COLO829 (cell line): ENCODE data around the gene DDX52.
"Not testable (repeated sequence)": the region's sequence is repeated elsewhere in the genome, so short reads cannot be mapped to it uniquely, and the experiment has no call there.

Source experiments
- DNase-seq: peaks from one replicate; pipeline ENCODE4 v3.0.0; 2012; ENCODE audit warnings: low spot score

DDX52 gene, protein sequence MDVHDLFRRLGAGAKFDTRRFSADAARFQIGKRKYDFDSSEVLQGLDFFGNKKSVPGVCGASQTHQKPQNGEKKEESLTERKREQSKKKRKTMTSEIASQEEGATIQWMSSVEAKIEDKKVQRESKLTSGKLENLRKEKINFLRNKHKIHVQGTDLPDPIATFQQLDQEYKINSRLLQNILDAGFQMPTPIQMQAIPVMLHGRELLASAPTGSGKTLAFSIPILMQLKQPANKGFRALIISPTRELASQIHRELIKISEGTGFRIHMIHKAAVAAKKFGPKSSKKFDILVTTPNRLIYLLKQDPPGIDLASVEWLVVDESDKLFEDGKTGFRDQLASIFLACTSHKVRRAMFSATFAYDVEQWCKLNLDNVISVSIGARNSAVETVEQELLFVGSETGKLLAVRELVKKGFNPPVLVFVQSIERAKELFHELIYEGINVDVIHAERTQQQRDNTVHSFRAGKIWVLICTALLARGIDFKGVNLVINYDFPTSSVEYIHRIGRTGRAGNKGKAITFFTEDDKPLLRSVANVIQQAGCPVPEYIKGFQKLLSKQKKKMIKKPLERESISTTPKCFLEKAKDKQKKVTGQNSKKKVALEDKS

GRCh38 chr17:37643118-37643766 is at the start of gene DDX52:
TSS of gene DDX52 (minus strand) at chr17:37643446. CDS start at chr17:37643420, 26 bp downstream.
- DNase-seq = peak; percentile 98

- DNase-seq = no peak
Measured at GRCh38 chr17:37691807-37692206, 48.6 kb upstream of the DDX52 start.

- no peak for DNase-seq
Measured at GRCh38 chr17:37689317-37689716, 46.1 kb upstream of the DDX52 start.

DNA sequence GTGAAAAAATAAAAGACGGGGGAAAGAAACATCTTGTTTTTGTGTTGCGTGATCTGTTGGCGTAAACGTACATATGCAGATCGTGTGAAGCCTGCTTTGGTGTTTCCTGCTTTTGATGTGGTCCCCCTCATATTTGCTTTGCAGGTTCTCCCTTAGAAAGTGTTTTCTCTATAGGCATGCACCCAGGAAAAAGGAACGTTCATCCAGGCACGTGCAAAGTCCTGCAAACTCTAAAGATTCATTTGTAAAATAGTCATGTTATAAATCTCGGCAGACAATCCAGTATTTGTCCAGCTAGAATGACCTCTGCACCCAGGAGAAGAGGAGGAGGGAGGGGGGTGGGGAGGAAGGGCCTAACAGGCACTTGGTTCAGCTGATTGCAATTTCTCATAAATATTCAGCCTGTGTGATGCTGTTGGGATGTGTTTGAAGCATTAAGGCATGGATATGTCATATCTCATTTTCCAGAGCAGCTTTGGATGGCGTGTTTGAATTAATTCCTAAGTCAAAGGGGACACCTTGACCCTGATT is 40.3 kb upstream of the DDX52 start:
- DNase-seq = peak; percentile 50

DNA sequence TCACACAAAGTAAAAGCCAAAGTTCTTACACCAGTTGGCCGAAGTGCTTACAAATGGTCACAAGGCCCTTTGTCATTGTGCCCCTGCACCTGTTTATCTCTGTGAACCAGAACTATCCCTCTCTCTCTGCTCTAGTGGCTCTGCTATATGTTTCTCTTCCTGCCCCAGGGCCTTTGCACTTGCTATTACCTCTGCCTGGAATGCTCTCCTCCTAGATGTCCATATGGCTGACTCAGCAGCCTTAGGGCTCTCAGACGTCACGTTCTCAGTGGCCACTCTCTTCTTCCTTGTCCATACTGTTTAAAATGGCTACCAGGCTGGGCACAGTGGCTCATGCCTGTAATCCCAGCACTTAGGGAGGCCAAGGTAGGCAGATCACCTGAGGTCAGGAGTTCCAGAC is 38.8 kb upstream of the DDX52 start:
- no peak for DNase-seq

DNA sequence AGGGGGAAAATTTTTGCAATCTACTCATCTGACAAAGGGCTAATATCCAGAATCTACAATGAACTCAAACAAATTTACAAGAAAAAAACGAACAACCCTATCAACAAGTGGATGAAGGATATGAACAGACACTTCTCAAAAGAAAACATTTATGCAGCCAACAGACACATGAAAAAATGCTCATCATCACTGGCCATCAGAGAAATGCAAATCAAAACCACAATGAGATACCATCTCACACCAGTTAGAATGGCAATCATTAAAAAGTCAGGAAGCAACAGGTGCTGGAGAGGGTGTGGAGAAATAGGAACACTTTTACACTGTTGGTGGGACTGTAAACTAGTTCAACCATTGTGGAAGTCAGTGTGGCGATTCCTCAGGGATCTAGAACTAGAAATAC is 36.7 kb upstream of the DDX52 start:
- not testable (repeated sequence) for DNase-seq

DNA sequence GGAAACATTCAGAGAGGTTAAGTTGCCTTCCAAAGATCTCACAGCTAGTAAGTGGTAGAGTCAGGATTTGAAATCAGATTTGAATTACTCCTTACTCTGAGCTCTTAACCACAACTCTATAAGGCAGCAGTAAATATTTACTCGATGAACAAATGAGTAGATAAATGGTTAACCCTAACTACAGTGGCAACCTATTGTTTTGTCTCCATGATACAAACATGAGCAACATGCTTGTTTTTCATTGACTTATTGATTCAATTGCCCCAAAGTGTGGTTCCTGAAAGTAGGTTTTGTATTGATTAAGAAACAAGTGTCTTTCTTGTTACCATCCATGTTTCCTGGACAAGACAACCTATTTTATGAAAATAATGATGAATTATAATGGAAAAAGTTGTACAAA is 34.8 kb upstream of the DDX52 start:
- no peak for DNase-seq

DNA sequence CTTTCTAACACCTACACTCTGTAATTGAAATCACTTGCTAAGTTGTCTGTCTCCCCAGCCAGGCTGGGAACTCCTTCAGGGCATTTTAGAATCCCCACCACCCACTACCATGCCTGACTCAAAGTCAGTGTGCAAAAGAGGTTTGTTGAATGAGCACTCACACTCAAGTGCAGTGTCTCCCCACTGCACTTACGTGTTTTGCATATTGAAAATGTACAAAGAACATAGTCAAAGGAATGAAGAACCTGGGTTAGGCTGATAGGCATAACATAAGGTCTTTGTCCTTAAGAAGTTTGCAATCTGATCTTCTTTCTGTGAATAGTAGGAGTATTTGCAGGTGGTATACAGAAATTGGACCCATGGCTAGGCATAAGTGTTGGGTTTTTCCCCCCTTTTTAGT is 33.8 kb upstream of the DDX52 start:
- no peak for DNase-seq

DNA sequence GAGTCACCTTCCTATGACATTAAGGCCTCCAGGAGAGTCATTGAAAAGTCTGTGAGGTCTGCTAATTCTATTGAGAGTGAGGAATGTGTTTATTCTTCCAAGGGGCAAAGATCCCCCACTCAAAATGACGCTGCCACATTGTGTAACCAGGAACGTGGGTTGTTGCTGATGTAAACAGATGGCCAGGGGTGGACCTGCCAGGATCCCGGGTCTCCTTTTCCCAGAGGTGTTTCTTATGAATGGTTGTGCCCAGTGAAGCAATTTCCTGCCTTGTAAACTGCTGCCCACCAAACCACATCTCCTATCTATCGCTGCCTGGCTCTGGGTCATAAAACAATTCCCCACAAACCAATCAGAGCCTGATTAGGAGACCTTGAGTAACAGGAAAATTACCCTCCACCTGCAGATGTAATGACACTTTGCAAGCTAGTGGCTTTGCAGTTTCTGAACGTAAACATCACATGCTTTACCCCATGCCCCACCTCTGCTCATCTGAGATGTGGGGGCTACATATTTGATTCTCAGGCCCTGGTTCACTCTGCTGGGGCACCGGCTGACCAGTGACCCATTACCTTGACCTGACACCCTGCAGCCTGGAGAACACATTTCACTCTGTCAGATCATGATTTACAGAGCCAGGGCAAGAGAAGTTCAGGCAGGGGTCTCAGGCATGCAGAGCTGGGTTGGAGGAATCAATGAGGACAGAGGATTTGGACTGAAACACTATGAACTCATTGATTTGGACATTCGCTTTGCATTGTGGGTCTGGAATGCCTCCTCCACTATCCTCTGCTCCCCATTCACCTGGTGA is 33.1 kb upstream of the DDX52 start:
- no peak for DNase-seq

DNA sequence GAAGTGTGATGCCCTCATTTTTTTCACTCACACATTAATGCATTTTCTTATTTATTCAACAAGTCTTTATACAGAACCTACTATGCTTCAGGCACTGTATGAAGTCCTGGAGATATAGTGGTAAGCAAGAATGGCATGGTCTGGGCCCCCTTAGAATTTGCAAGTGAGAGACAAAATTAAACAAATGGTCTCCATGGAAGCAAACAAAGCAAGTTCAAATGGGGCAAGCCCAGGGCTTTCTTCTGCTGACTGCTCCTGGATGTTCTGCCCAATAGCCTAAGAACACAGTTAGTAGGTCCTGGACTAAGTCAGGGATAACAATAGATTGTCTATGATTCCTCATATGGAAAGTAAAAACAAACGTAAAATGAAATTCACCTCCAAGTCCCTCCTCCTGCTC is 31.3 kb upstream of the DDX52 start:
- no peak for DNase-seq

DNA sequence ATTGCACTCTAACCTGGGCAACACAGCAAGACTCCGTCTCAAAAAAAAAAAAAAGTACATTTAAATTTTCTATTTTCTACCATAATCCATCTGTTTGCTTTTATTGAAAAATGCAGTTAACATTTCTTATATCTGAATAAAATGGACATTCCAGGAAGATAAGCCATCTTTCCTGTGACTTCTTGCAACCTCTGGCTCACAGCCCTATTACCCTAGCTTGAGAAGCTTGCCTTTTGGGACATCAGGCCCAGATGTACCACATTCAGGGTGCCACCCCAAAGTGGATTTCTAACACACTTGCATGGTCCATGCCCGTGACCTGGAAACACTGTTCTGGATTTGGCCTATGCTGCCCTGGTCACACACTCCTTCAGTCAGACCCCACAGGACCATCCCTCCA is 30.1 kb upstream of the DDX52 start:
- no peak for DNase-seq

DNA sequence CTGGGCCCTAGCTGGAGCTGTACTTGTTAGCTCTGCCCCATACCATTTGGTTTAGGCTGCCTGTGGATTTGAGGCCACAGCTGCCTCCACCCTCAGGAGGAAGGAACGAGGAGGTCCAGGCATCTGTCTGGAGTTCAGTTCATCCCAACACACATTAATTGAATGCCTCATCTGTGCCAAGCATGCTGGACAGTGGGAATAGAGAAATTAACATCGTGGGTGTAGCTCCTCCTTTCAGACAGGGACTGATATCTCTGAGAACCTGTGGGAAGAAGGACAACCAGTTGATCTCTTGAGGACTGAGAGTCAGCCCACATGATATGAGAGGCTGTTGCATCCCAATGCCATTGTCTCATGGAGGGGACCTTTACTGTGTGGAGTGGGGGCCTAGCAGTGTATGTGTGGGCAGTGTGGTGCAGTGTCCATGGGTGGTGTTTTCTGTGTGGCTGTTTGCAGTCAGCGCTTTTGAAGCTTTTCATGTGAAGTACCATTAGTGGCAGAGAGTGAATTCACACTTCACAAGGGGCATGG is 29.4 kb upstream of the DDX52 start:
- no peak for DNase-seq

- DNase-seq = no peak
Measured at GRCh38 chr17:37671824-37672547, 28.7 kb upstream of the DDX52 start.

- no peak for DNase-seq
Measured at GRCh38 chr17:37671028-37671823, 28.0 kb upstream of the DDX52 start.

GRCh38 chr17:37667039-37667438 is 23.8 kb upstream of the DDX52 start:
- no peak for DNase-seq

- DNase-seq = no peak
Measured at GRCh38 chr17:37664214-37664613, 21.0 kb upstream of the DDX52 start.

DNA sequence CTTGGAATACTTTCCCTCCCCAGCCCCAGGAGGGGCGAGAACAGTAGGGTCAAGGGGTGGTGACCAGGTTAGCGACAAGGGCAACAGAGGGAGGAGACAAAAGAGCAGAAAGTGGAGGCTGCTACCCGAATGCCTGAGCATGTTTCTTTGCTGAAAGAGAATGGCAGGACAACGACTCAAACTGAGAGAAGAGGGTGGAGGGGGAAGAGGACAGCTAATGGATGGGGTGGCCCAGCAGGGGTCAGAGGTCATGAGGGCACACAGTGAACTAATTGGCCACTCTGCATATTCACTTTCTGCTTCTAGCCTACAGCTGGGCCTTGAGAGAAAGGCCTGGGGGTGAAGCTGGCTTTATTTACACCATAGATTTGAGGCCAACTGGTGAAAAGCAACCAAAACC is 19.1 kb upstream of the DDX52 start:
- DNase-seq = no peak

DNA sequence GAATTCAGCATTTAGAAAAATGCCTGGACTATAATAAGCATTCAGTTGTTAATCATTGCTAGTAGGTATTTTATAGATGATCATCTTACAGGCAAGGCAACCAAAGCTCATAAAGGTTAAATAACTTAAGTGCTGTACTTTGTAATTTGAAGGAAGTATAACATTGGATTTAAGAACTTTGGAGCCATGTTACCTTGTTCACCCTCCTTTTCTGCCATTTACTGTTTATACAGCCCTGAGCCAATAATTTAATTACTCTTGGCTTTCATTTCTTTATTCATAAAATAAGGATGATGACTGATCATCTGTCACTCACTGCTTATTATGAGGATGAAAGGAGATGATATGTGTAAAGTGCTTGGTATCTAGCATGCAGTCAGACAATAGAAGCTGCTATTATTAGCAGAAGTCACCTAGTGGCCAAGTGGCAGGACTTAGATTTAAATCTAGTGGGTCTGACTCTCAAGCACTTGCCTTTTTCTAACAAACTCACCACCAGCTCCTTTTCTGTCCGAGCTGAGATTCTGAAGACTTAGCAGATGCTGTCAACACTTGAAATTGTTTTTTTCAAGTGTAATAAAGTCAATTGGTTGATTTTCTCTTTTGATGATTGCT is 18.3 kb upstream of the DDX52 start:
- no peak for DNase-seq

GRCh38 chr17:37659925-37660324 is 16.7 kb upstream of the DDX52 start:
- DNase-seq = no peak

DNA sequence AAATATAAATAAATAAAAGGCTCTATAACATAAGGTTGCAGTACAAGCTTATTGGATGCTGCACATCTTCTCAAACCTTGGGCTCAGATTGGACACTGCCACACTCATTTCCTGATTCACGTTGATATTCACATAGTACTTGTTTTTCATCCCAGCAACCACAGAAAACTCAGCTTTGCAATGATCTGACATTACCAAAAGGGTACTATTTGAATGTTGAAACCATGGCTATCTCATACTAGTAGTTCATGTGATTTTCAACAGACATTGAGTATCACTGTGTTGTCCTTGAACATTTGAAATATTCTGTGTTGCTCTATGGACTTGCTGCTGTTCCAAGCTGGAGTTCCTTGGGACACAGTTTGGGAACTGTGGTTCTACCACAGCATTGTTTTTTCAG is 14.0 kb upstream of the DDX52 start:
- DNase-seq = no peak
